Breast epithelium (tissue), 3 donors: Measurements from ENCODE around the gene PDPK1.
"Not testable (repeated sequence)": the region's sequence is repeated elsewhere in the genome, so short reads cannot be mapped to it uniquely, and the experiment has no call there.

Experiments
- CTCF ChIP-seq, 3 donors: fragments of 450-650 bp; IDR thresholded peaks; one replicate each; pipeline ENCODE4 v1.5.1; 2016 to 2017; ENCODE audit warnings: antibody characterized with exemption in 3 of 3, mild to moderate bottlenecking in 3 of 3, moderate library complexity in 3 of 3
- POLR2A ChIP-seq: fragments of 450-650 bp; IDR thresholded peaks from one replicate; pipeline ENCODE4 v1.6.1; 2016; ENCODE audit warnings: antibody characterized with exemption, mild to moderate bottlenecking, moderate library complexity

DNA sequence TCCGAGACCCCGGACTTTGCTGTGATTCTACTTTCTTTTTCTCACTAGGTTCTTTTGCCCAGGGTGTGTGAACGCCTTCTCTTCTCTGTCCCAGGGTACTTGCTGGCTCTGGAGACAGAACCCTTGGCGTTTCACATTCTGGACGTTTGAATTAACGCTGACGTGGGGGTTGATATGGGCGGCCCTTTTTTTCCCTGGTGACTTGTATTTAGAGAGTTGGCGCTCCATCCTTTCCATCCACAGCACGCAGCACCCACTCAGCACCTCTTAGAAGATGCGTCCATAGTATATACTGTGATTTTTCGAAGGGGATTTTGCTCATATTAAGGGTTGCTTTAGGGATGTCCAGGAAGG is 66.2 kb downstream of the PDPK1 start:
- not testable (repeated sequence) for TF ChIP-seq CTCF (IDR thresholded peaks at IDR 0.05); POLR2A
